ENCODE measurements around the gene PLPPR1. TPM values are rescaled to one million over a fixed set of nuclear protein-coding genes. Genes with fewer than 3 reads are reported as not detected.

The PLPPR1 gene
- total RNA-seq, 1 experiment from 2014 or later = not detected

GRCh38 chr9:101032426-101032825, 3.9 kb downstream of the PLPPR1 start:
- no peak for TF ChIP-seq EZH2 (IDR thresholded peaks at IDR 0.05; ENCODE audit: borderline replicate concordance, low read depth, low read length, poor library complexity, severe bottlenecking)
- no peak for TF ChIP-seq CTCF (conservative IDR thresholded peaks at IDR 0.05; ENCODE audit: low read depth, low read length)
- POLR2A ChIA-PET (ENCODE audit: low non-redundant PET) = no interaction called here
- DNase-seq (ENCODE audit: low spot score) = no peak
- Histone ChIP-seq H3K36me3 (ENCODE audit: insufficient read depth, low read length, poor library complexity, severe bottlenecking) (no peaks in the 10 kb centered on the region), H3K9me3 (ENCODE audit: low read depth, low read length, poor library complexity, severe bottlenecking) (no peaks in the 10 kb centered on the region), H3K4me3 (ENCODE audit: low read depth, low read length, poor library complexity, severe bottlenecking) (no peak overlapping the region), H3K27me3 (replicated peaks; ENCODE audit: insufficient read depth, low read depth, low read length, poor library complexity) (peaks cover 95% of the 10 kb centered on the region), H3K4me1 (ENCODE audit: insufficient read depth, low read length, poor library complexity, severe bottlenecking) (no peaks in the 10 kb centered on the region), H3K27ac (ENCODE audit: low read depth, low read length, poor library complexity, severe bottlenecking) (no peak overlapping the region)
- no TSS peak for BruUV-seq (replicated peaks)
- CTCF ChIA-PET = no interaction called here
- intact Hi-C loops (cut with micrococcal nuclease; ENCODE audit: unreplicated experiment) = no loop called here

- Histone ChIP-seq H3K9me3 (ENCODE audit: low read depth, low read length, poor library complexity, severe bottlenecking) (no peaks in the 10 kb centered on the region), H3K4me1 (ENCODE audit: insufficient read depth, low read length, poor library complexity, severe bottlenecking) (no peaks in the 10 kb centered on the region), H3K27ac (ENCODE audit: low read depth, low read length, poor library complexity, severe bottlenecking) (no peak overlapping the region), H3K4me3 (ENCODE audit: low read depth, low read length, poor library complexity, severe bottlenecking) (no peak overlapping the region), H3K27me3 (replicated peaks; ENCODE audit: insufficient read depth, low read depth, low read length, poor library complexity) (peaks cover 93% of the 10 kb centered on the region), H3K36me3 (ENCODE audit: insufficient read depth, low read length, poor library complexity, severe bottlenecking) (no peaks in the 10 kb centered on the region)
- BruUV-seq (replicated peaks) = no TSS peak
- DNase-seq (ENCODE audit: low spot score) = no peak
- intact Hi-C loops (cut with micrococcal nuclease; ENCODE audit: unreplicated experiment) = no loop called here
- ChIA-PET CTCF (no interaction called here), POLR2A (ENCODE audit: low non-redundant PET) (no interaction called here)
- TF ChIP-seq EZH2 (IDR thresholded peaks at IDR 0.05; ENCODE audit: borderline replicate concordance, low read depth, low read length, poor library complexity, severe bottlenecking) (no peak), CTCF (conservative IDR thresholded peaks at IDR 0.05; ENCODE audit: low read depth, low read length) (no peak)
Observed at GRCh38 chr9:101034222-101034621, 5.7 kb downstream of the PLPPR1 start.

- Histone ChIP-seq H3K27me3 (replicated peaks; ENCODE audit: insufficient read depth, low read depth, low read length, poor library complexity) (peaks cover 87% of the 10 kb centered on the region), H3K4me3 (ENCODE audit: low read depth, low read length, poor library complexity, severe bottlenecking) (no peak overlapping the region), H3K27ac (ENCODE audit: low read depth, low read length, poor library complexity, severe bottlenecking) (no peak overlapping the region), H3K36me3 (ENCODE audit: insufficient read depth, low read length, poor library complexity, severe bottlenecking) (no peaks in the 10 kb centered on the region), H3K9me3 (ENCODE audit: low read depth, low read length, poor library complexity, severe bottlenecking) (no peaks in the 10 kb centered on the region), H3K4me1 (ENCODE audit: insufficient read depth, low read length, poor library complexity, severe bottlenecking) (no peaks in the 10 kb centered on the region)
- intact Hi-C loops (cut with micrococcal nuclease; ENCODE audit: unreplicated experiment) = no loop called here
- POLR2A ChIA-PET (ENCODE audit: low non-redundant PET) = no interaction called here
- TF ChIP-seq EZH2 (IDR thresholded peaks at IDR 0.05; ENCODE audit: borderline replicate concordance, low read depth, low read length, poor library complexity, severe bottlenecking) (no peak), CTCF (conservative IDR thresholded peaks at IDR 0.05; ENCODE audit: low read depth, low read length) (no peak)
- CTCF ChIA-PET = no interaction called here
- BruUV-seq (replicated peaks) = no TSS peak
- no peak for DNase-seq (ENCODE audit: low spot score)
Observed at GRCh38 chr9:101035098-101035497, 6.6 kb downstream of the PLPPR1 start.
